HepG2 (cell line): Measurements from ENCODE around the gene GPRC5B. TPM values are rescaled to one million over a fixed set of nuclear protein-coding genes. Genes with fewer than 3 reads are reported as not detected.
A peak's percentile ranks its signal among the peaks of the same experiment; 100 is the strongest.

Source experiments
- ETS1 ChIP-seq: sonication (generic); formaldehyde crosslinking; IDR thresholded peaks from 2 replicates; pipeline ENCODE4 v1.4.0; 2020; ENCODE audit warnings: missing genetic modification reagents
- HMG20A ChIP-seq: IDR thresholded peaks from 2 replicates; pipeline ENCODE4 v1.6.1; 2016; ENCODE audit warnings: borderline replicate concordance
- KIAA2018 ChIP-seq: sonication (generic); formaldehyde crosslinking; IDR thresholded peaks from 2 replicates; pipeline ENCODE4 v1.5.0; 2020; ENCODE audit warnings: mild to moderate bottlenecking, missing genetic modification reagents, borderline replicate concordance
- LRRFIP1 ChIP-seq: sonication (generic); formaldehyde crosslinking; conservative IDR thresholded peaks from 2 replicates; pipeline ENCODE4 v1.4.0; 2020; ENCODE audit warnings: missing genetic modification reagents
- MED8 ChIP-seq: sonication (generic); formaldehyde crosslinking; IDR thresholded peaks from 2 replicates; pipeline ENCODE4 v1.8.1; 2023; ENCODE audit warnings: mild to moderate bottlenecking, missing genetic modification reagents; ENCODE audit not compliant: insufficient replicate concordance
- PAF1 ChIP-seq: IDR thresholded peaks from 2 replicates; pipeline ENCODE4 v1.6.1; 2016; ENCODE audit warnings: missing genetic modification reagents, missing compliant biosample characterization
- TGIF2 ChIP-seq: IDR thresholded peaks from 2 replicates; pipeline ENCODE4 v1.6.1; 2016; ENCODE audit warnings: control low read depth, missing compliant biosample characterization
- ZBTB38 ChIP-seq: sonication (generic); formaldehyde crosslinking; IDR thresholded peaks from 2 replicates; pipeline ENCODE4 v1.5.1; 2020; ENCODE audit warnings: mild to moderate bottlenecking, missing genetic modification reagents
- ZMAT3 ChIP-seq: sonication (generic); formaldehyde crosslinking; conservative IDR thresholded peaks from 2 replicates; pipeline ENCODE4 v1.7.0; 2021; ENCODE audit warnings: missing genetic modification reagents
- ZNF205 ChIP-seq: IDR thresholded peaks from 2 replicates; pipeline ENCODE4 v1.6.1; 2018; ENCODE audit warnings: missing biosample characterization, missing genetic modification reagents
- ZNF441 ChIP-seq: sonication (generic); formaldehyde crosslinking; IDR thresholded peaks from 2 replicates; pipeline ENCODE4 v1.7.0; 2021; ENCODE audit warnings: missing genetic modification reagents, borderline replicate concordance
- ZNF644 ChIP-seq: IDR thresholded peaks from 2 replicates; pipeline ENCODE4 v1.6.1; 2016; ENCODE audit warnings: low read depth
- polyA plus RNA-seq, 8 experiments: library from polyadenylated mRNA; depleted of rRNA in 3 of 8; stranded (reverse) in 7 of 8; unstranded in 1 of 8; fragments of >200 nt; fragmentation: Illumina TruSeq in 4 of 8; extraction: Trizol in 4 of 8; gene quantifications; 2 replicates each; pipeline versions ENCODE4 v1.2.1 to v1.2.3, GENCODE V29; 2011 to 2016; ENCODE audit warnings: low read depth in 4 of 8, missing spikeins in 1 of 8, mixed read lengths in 1 of 8; ENCODE audit not compliant: insufficient read depth in 1 of 8
- total RNA-seq, 5 experiments: library from RNA; depleted of rRNA; stranded (reverse); fragments of >200 nt; fragmentation: Illumina TruSeq; extraction: Trizol; gene quantifications; 2 replicates each; pipeline ENCODE4 v1.2.3, GENCODE V29; 2016; ENCODE audit warnings: low read depth in 1 of 5
- TF ChIP-seq, protein P1 (sequence below): sonication (generic); formaldehyde crosslinking; IDR thresholded peaks from 2 replicates; pipeline ENCODE4 v1.9.0; 2021; ENCODE audit warnings: missing genetic modification reagents, borderline replicate concordance

GPRC5B gene
- total and polyA plus RNA-seq, 2 of the 13 experiments (the other 11 are each of a cell fraction or from before 2014, with no cell fraction given) = 0.46 to 0.53 TPM

DNA sequence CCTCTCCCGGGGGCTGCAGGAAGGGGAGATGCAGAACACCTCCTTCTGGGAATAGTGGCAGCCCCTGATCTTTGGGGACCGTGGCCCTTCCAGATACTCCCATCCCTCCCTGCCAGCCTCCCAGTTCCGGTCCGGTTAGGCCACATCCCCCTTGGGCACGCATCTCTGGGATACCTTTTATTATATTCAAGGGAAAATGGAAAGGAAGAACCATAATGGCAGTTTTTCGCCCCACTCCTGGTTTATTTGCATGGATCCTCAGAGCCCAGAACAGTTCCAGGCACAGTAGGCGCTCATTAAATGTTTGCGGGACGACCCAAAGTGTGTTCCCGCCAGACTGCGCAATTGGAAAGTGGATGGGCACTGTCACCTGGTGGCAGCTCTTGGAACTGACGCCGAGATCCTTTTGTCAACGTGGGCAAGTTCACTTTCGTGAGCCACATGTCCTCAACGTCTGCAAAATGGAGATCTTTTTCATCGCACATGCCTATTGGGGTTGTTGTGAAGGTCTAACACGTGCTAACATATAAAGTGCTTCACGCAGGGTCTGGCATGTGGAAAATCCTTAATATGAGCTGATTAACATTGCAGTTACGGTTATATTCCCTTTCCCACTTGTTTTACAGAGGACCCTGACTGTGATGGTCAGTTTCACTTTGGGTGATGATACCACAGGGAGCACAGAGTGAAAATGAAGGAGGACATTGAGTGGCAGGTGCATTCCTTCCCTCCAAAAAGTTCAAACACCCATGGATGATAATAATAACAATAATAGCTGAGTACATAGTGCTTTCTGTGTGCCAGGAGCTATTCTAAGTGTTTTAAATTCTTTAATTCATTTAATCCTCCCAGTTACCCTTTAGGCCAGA lies 1.7 kb upstream of the GPRC5B start (continued):
- TF ChIP-seq KIAA2018 (0 out of 2 replicates have a peak, but pooled peaks have one; percentile 13), ZBTB38 (CRISPR knock-in tag) (peak; percentile 54; the same call in 1 of the 2 replicates), ZNF441 (0 out of 2 replicates have a peak, but pooled peaks have one; percentile 57), TGIF2 (CRISPR knock-in tag) (peak; percentile 89), ZNF205 (CRISPR knock-in tag) (peak; percentile 65; the same call in 1 of the 2 replicates), ZNF644 (CRISPR knock-in tag) (no peak), HMG20A (CRISPR knock-in tag) (no peak; the same call in 1 of the 2 replicates), LRRFIP1 (CRISPR knock-in tag) (no peak), ZMAT3 (peak; percentile 77; the same call in 1 of the 2 replicates), PAF1 (CRISPR knock-in tag) (no peak), ETS1 (CRISPR knock-in tag) (no peak), MED8 (CRISPR knock-in tag) (no peak)
- TF ChIP-seq, protein P1, sequence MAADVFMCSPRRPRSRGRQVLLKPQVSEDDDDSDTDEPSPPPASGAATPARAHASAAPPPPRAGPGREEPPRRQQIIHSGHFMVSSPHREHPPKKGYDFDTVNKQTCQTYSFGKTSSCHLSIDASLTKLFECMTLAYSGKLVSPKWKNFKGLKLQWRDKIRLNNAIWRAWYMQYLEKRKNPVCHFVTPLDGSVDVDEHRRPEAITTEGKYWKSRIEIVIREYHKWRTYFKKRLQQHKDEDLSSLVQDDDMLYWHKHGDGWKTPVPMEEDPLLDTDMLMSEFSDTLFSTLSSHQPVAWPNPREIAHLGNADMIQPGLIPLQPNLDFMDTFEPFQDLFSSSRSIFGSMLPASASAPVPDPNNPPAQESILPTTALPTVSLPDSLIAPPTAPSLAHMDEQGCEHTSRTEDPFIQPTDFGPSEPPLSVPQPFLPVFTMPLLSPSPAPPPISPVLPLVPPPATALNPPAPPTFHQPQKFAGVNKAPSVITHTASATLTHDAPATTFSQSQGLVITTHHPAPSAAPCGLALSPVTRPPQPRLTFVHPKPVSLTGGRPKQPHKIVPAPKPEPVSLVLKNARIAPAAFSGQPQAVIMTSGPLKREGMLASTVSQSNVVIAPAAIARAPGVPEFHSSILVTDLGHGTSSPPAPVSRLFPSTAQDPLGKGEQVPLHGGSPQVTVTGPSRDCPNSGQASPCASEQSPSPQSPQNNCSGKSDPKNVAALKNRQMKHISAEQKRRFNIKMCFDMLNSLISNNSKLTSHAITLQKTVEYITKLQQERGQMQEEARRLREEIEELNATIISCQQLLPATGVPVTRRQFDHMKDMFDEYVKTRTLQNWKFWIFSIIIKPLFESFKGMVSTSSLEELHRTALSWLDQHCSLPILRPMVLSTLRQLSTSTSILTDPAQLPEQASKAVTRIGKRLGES (CRISPR knock-in tag) = no peak
